H1 (cell line): ENCODE results near the gene KRTAP10-4. TPM values are rescaled to one million over a fixed set of nuclear protein-coding genes. Genes with fewer than 3 reads are reported as not detected.

Experiments used
- CHD2 ChIP-seq: IDR thresholded peaks from 2 replicates; pipeline ENCODE4 v1.6.1; 2012; ENCODE audit warnings: low read length, improper control_type of control experiment
- TBP ChIP-seq: IDR thresholded peaks from 2 replicates; pipeline ENCODE4 v1.6.1; 2011; ENCODE audit warnings: low read depth, low read length, improper control_type of control experiment
- ZNF274 ChIP-seq: IDR thresholded peaks from 2 replicates; pipeline ENCODE4 v1.7.0; 2012; ENCODE audit warnings: low read length, borderline replicate concordance; ENCODE audit errors: extremely low read depth
- polyA plus RNA-seq, 7 experiments: library from polyadenylated mRNA; depleted of rRNA in 3 of 7; stranded (reverse) in 5 of 7; unstranded in 2 of 7; fragments of >200 nt in 5 of 7; fragments of 200-250 nt in 2 of 7; gene quantifications; 1 replicate in 5 of 7; 2 replicates in 1 of 7; 4 replicates in 1 of 7; pipeline versions ENCODE4 v1.2.1 to v1.2.3, GENCODE V29; 2011 to 2013; ENCODE audit warnings: missing spikeins in 2 of 7, mixed read lengths in 2 of 7
- total RNA-seq: library from RNA; stranded (reverse); fragmentation: NEBNext Ultra II Directional; extraction: Animal tissue kit (Norgen Biotek cat#: 25700); gene quantifications from 2 replicates; pipeline ENCODE4 v1.2.1, GENCODE V29; 2021

The KRTAP10-4 gene
- total and polyA plus RNA-seq, 2 of the 8 experiments (the other 6 are each of a cell fraction or from before 2014, with no cell fraction given), result not detected

- TF ChIP-seq CHD2, result no peak
- TF ChIP-seq TBP, result no peak
- TF ChIP-seq ZNF274, result no peak
Observed at GRCh38 chr21:44540741-44541288, 32.7 kb upstream of the KRTAP10-4 start (continued).
